ENCODE data around the gene CNIH2. TPM values are rescaled to one million over a fixed set of nuclear protein-coding genes. Genes with fewer than 3 reads are reported as not detected.

The CNIH2 gene
- total RNA-seq, 2 experiments from 2014 or later, result 0.96 to 2.0 TPM

DNA sequence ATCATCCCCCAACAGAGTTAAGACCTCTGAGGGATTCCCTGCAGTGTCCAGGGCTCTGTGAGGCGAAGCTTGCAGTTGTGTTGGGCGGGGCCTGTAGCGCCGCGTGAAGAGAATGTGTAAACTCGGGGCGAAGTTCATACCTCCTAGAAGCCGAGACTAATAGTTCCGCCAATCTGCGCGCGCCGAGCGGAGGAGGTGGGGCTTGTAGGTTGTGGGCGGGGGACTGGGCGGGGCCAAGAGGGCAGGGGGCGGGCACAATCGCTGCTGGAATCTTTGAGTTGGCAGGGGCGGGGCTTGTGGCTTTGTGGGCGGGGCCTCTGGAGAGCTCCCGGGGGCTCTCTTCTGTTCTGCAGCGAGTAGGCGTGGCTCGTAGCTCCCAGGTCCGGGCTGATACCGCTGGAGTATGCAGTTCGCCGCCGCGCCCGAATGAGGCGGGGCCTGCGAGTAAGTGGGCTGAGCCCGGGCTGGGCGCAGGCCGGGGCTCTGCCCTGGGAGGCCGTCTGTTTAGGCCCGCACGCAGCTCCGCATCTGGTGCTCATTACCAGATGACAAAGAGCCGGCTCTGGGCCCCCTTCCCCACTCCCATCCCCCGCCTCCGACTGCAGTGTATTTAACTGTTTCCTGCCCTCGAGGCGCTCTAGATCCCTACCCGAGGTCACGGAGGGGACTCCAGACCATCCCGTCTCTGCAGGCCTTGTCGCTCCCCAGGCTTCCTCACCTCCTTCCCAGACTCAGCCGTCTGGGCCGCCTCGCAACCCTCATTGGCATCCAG, 34.8 kb downstream of the CNIH2 start:
- POLR2A ChIA-PET, result interaction anchor here (0.5 to 6.9 kb wide), 24 partner anchors 10 to 467 kb away, joined by 3 to 38 read pairs (median 4); partner anchors contain the start of genes B4GAT1, BRMS1, RAB1B and RIN1
- TF ChIP-seq, protein P1, sequence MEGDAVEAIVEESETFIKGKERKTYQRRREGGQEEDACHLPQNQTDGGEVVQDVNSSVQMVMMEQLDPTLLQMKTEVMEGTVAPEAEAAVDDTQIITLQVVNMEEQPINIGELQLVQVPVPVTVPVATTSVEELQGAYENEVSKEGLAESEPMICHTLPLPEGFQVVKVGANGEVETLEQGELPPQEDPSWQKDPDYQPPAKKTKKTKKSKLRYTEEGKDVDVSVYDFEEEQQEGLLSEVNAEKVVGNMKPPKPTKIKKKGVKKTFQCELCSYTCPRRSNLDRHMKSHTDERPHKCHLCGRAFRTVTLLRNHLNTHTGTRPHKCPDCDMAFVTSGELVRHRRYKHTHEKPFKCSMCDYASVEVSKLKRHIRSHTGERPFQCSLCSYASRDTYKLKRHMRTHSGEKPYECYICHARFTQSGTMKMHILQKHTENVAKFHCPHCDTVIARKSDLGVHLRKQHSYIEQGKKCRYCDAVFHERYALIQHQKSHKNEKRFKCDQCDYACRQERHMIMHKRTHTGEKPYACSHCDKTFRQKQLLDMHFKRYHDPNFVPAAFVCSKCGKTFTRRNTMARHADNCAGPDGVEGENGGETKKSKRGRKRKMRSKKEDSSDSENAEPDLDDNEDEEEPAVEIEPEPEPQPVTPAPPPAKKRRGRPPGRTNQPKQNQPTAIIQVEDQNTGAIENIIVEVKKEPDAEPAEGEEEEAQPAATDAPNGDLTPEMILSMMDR (IDR thresholded peaks at IDR 0.05), result no peak

DNA sequence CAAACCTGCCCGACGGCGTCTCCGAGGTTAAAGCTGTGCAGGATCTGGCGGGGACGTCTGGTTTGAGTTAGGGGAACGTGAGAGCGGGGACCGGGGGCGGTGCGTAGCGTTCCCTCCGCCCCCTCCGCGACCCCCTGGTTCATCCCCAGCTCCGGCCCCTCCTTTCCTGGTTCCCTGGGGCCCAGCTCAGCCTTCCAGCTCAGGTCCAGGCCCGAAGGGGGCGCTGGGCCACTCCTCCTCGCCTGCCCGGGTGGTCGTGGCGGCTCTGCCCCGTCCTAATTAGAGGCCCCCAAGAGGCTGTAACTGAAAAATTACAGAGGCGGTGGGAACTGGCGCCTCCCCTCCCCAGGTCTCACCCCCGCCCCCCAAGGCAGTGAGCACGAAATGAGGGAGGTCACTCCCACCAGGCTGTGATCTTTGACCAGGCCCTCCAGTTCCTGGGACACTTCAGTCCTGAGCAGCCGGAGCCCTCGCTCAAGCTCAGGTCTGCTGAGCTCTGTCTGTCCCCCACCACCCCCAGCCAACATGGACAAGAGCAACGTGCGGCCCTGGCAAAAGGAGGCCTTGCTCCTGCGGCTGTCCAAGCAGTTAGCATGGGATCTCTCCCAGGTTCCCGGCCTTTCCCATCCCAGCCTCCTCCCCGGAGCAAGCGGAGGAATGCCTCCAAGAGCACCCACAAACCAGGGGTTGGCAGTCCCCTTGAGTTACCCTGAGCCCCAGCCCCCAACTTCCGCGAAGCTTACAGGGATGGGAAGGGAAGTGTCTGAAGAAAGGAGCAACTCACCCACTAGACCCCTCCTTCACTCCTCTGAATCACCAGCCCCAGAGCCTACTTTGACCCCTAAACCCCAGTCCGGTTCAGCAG, 35.6 kb downstream of the CNIH2 start:
- TF ChIP-seq, protein P1 (IDR thresholded peaks at IDR 0.05), result no peak
- CTCF ChIA-PET, result interaction anchor here (1.0 to 10.2 kb wide), 11 partner anchors 9 to 125 kb away, joined by 3 to 149 read pairs (median 37); partner anchors contain the start of genes B4GAT1, BRMS1, MRPL11 and RIN1
- peaks cover 39% of the 10 kb centered on the region for H3K4me1 Mint-ChIP-seq (ENCODE audit: low read depth)
- peak; percentile 51 for DNase-seq
- peak overlapping the region; percentile 80 for H3K4me3 Mint-ChIP-seq
- POLR2A ChIA-PET, result interaction anchor here (1.0 to 6.9 kb wide), 18 partner anchors 9 to 258 kb away, joined by 3 to 38 read pairs (median 6); partner anchors contain the start of genes B4GAT1, BRMS1, RAB1B and RIN1
- no peaks in the 10 kb centered on the region for H3K9me3 Mint-ChIP-seq
- H3K27me3 Mint-ChIP-seq, result no peaks in the 10 kb centered on the region
- H3K36me3 Mint-ChIP-seq (ENCODE audit: low read depth), result peaks cover 7% of the 10 kb centered on the region
- no peak for ATAC-seq
- H3K27ac Mint-ChIP-seq, result peak overlapping the region; percentile 97
- intact Hi-C loops (cut with micrococcal nuclease), result loop anchor here (5.0 kb wide), 2 partner anchors 34 to 74 kb away; partner anchors contain the start of genes B4GAT1 and BRMS1

More for the DNA sequence above, 34.8 kb downstream of the CNIH2 start:
- H3K4me1 Mint-ChIP-seq (ENCODE audit: low read depth), result peaks cover 32% of the 10 kb centered on the region
- H3K9me3 Mint-ChIP-seq, result no peaks in the 10 kb centered on the region
- CTCF ChIA-PET, result interaction anchor here (0.5 to 10.2 kb wide), 20 partner anchors 9 to 109 kb away, joined by 3 to 149 read pairs (median 8); partner anchors contain the start of genes B4GAT1, BRMS1, RIN1 and TMEM151A
- H3K4me3 Mint-ChIP-seq, result peak overlapping the region; percentile 80
- H3K36me3 Mint-ChIP-seq (ENCODE audit: low read depth), result peaks cover 7% of the 10 kb centered on the region
- H3K27ac Mint-ChIP-seq, result peak overlapping the region; percentile 97
- intact Hi-C loops (cut with micrococcal nuclease), result loop anchor here (5.0 kb wide), 2 partner anchors 35 to 75 kb away; partner anchors contain the start of genes B4GAT1 and BRMS1
- DNase-seq, result peak; percentile 99
- H3K27me3 Mint-ChIP-seq, result no peaks in the 10 kb centered on the region
- ATAC-seq, result peak; percentile 71

DNA sequence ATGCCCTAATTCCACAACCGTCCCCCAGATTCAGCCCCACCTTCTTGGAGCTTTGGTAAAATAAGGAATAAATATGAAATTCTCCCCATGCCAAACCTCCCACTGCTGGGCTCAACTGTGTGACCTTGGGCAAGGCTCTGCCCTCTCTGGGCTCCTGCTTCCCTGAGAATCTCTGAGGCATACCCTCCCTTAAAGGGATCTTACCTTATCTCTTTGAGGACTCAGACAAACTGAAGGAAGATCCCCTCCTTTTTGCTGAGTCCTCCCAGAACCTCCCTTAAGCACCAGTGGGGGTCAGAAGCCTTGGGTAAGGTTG, 36.2 kb downstream of the CNIH2 start:
- POLR2A ChIA-PET, result interaction anchor here (1.3 to 6.9 kb wide), 10 partner anchors 10 to 107 kb away, joined by 3 to 38 read pairs (median 8); partner anchors contain the start of genes BRMS1, RAB1B, RIN1 and SLC29A2
- no peaks in the 10 kb centered on the region for H3K27me3 Mint-ChIP-seq
- CTCF ChIA-PET, result interaction anchor here (1.0 to 10.2 kb wide), 6 partner anchors 8 to 125 kb away, joined by 3 to 149 read pairs (median 42); partner anchors contain the start of genes B4GAT1, BRMS1, MRPL11 and RIN1
- H3K9me3 Mint-ChIP-seq, result no peaks in the 10 kb centered on the region
- intact Hi-C loops (cut with micrococcal nuclease), result loop anchor here (5.0 kb wide), 2 partner anchors 33 to 73 kb away; partner anchors contain the start of genes B4GAT1 and BRMS1
- H3K4me1 Mint-ChIP-seq (ENCODE audit: low read depth), result peaks cover 45% of the 10 kb centered on the region
- TF ChIP-seq, protein P1 (IDR thresholded peaks at IDR 0.05), result no peak
- H3K4me3 Mint-ChIP-seq, result peak overlapping the region; percentile 80
- ATAC-seq (no peak), DNase-seq (no peak)
- peak overlapping the region; percentile 97 for H3K27ac Mint-ChIP-seq
- H3K36me3 Mint-ChIP-seq (ENCODE audit: low read depth), result peaks cover 7% of the 10 kb centered on the region

DNA sequence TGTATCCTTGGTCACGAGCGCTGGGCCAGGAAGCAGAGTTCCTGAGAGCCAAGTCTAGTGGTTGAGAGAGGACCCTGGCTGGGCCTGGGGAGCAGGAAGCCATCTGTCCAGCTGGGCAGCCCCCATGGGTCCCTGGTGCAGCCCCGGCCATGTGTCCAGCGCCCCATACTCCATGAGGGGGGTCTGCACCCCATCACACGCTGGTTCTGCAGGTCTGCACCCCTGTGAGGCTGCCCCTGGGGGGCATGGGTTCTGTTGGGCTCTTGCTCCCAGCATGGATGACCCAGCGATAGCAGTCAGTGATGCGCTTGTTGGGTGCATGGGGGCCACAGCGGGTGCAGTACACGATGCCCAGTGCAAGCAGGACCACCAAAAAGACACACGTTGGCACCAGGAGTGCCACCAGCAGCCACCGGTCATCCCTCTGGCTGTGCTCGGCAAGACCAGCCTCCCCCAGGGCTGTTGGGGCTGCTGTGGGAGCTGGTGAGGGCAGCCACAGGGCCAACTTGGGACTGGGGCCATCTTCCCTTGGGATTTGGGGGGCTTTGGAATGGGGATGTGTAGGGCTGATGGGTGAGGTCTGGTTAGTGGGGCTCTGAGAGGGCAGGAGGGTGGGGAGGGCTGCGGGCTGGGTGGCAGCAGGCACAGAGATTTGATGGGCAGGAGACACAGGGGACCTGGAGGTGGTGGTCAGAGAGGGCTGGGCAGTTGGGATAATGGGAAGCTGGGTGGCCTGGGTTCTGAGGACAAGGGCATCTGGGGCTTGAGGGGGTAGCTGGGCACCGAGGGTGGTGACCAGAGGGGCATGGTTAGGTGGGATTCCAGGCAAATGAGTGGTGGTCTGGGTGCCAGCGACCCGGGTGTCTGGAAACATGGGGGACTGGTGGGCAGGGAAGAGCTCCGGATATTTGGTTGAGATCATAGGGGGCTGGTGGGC, 36.9 kb downstream of the CNIH2 start:
- TF ChIP-seq, protein P1 (IDR thresholded peaks at IDR 0.05), result no peak
- Mint-ChIP-seq H3K4me1 (ENCODE audit: low read depth) (peaks cover 50% of the 10 kb centered on the region), H3K36me3 (ENCODE audit: low read depth) (peaks cover 7% of the 10 kb centered on the region), H3K4me3 (peak overlapping the region; percentile 80), H3K27me3 (no peaks in the 10 kb centered on the region), H3K27ac (peak overlapping the region; percentile 97), H3K9me3 (peaks cover under 1% of the 10 kb centered on the region)
- ChIA-PET POLR2A (interaction anchor here (0.7 to 6.9 kb wide), 6 partner anchors 18 to 57 kb away, joined by 3 to 38 read pairs (median 4); partner anchors contain the start of genes RIN1 and SLC29A2), CTCF (interaction anchor here (1.0 to 10.2 kb wide), 6 partner anchors 18 to 455 kb away, joined by 3 to 149 read pairs (median 36); partner anchors contain the start of genes B4GAT1, BRMS1, MRPL11 and RIN1)
- ATAC-seq (no peak), DNase-seq (no peak)
- intact Hi-C loops (cut with micrococcal nuclease), result loop anchor here (5.0 kb wide), 2 partner anchors 32 to 72 kb away; partner anchors contain the start of genes B4GAT1 and BRMS1

Data from activated CD8-positive, alpha-beta T cell treated with anti-CD3 and anti-CD28 coated beads for 36 hours (primary cell).